ENCODE results near the gene SUN5. TPM values are rescaled to one million over a fixed set of nuclear protein-coding genes. Genes with fewer than 3 reads are reported as not detected.

SUN5 gene
- total and polyA plus RNA-seq, 2 donors (not counting 1 experiment from before 2014, with no cell fraction given), result not detected

- Mint-ChIP-seq H3K4me3 (no peak overlapping the region), H3K9me3 (ENCODE audit: insufficient read depth) (no peaks in the 10 kb centered on the region), H3K27ac (peak overlapping the region; percentile 83), H3K4me1 (peaks cover 26% of the 10 kb centered on the region), H3K27me3 (no peaks in the 10 kb centered on the region)
- intact Hi-C loops (cut with micrococcal nuclease), result no loop called here
- DNase-seq (peak; percentile 69), ATAC-seq (ENCODE audit: low read depth) (peak; percentile 35)
- Histone ChIP-seq H3K36me3 (replicated peaks in 1 of 2; ENCODE audit: control extremely low read depth in 1 of 2, control insufficient read depth in 1 of 2, extremely low read depth in 1 of 2, insufficient read depth in 2 of 2, low read length in 1 of 2) (no peaks in the 10 kb centered on the region), H3K4me2 (replicated peaks; ENCODE audit: low read depth, low read length, poor library complexity, severe bottlenecking) (peak overlapping the region; percentile 20), H3K79me2 (ENCODE audit: control insufficient read depth, insufficient read depth, low read length) (no peaks in the 10 kb centered on the region), H3K4me3 (ENCODE audit: control extremely low read depth in 1 of 5, extremely low read depth in 1 of 5, insufficient read depth in 1 of 5, low read depth in 2 of 5, low read length in 4 of 5) (no peak overlapping the region), H3K27ac (ENCODE audit: low read length in 2 of 2) (peak overlapping the region; percentile 4 to 59), H4K20me1 (ENCODE audit: control insufficient read depth, insufficient read depth, low read length, poor library complexity, severe bottlenecking) (no peaks in the 10 kb centered on the region), H3K4me1 (ENCODE audit: control insufficient read depth in 2 of 2, insufficient read depth in 2 of 2, low read length in 2 of 2) (peaks cover 38 to 60% of the 10 kb centered on the region in 2 donors), H3K9ac (ENCODE audit: low read length) (no peak overlapping the region), H3K9me3 (ENCODE audit: control extremely low read depth in 1 of 3, control insufficient read depth in 2 of 3, insufficient read depth in 1 of 3, low read length in 2 of 3) (peaks cover 0 to 11% (median 0%) of the 10 kb centered on the region in 3 donors), H2AFZ (ENCODE audit: insufficient read depth, low read depth, low read length, poor library complexity, severe bottlenecking) (peak overlapping the region; percentile 25), H3K27me3 (replicated peaks in 1 of 4; ENCODE audit: control extremely low read depth in 1 of 4, control insufficient read depth in 3 of 4, insufficient read depth in 4 of 4, low read length in 3 of 4) (no peaks in the 10 kb centered on the region)
- WGBS (ENCODE audit: insufficient coverage), result 42% methylated on average over 14 of the region's 16 CpGs
- ChIA-PET POLR2A (interaction anchor here (0.7 kb wide), 1 partner anchor 1233 kb away, joined by 3 read pairs; no protein-coding TSS in a partner anchor), CTCF (no interaction called here)
- TF ChIP-seq CTCF (IDR thresholded peaks at IDR 0.05) (no peak), EZH2 (IDR thresholded peaks at IDR 0.05; ENCODE audit: borderline replicate concordance, insufficient read depth, low read depth, low read length, poor library complexity, severe bottlenecking) (no peak)
Measured at GRCh38 chr20:32966881-32967781, 37.1 kb downstream of the SUN5 start.

GRCh38 chr20:32966382-32966781 is 37.9 kb downstream of the SUN5 start:
- 100% methylated on average over 3 of the region's 4 CpGs for WGBS (ENCODE audit: insufficient coverage)
- Histone ChIP-seq H3K36me3 (replicated peaks in 1 of 2; ENCODE audit: control extremely low read depth in 1 of 2, control insufficient read depth in 1 of 2, extremely low read depth in 1 of 2, insufficient read depth in 2 of 2, low read length in 1 of 2) (no peaks in the 10 kb centered on the region), H3K79me2 (ENCODE audit: control insufficient read depth, insufficient read depth, low read length) (no peaks in the 10 kb centered on the region), H3K4me1 (ENCODE audit: control insufficient read depth in 2 of 2, insufficient read depth in 2 of 2, low read length in 2 of 2) (peaks cover 31 to 53% of the 10 kb centered on the region in 2 donors), H3K9ac (ENCODE audit: low read length) (no peak overlapping the region), H3K27me3 (replicated peaks in 1 of 4; ENCODE audit: control extremely low read depth in 1 of 4, control insufficient read depth in 3 of 4, insufficient read depth in 4 of 4, low read length in 3 of 4) (no peaks in the 10 kb centered on the region), H2AFZ (ENCODE audit: insufficient read depth, low read depth, low read length, poor library complexity, severe bottlenecking) (no peak overlapping the region), H4K20me1 (ENCODE audit: control insufficient read depth, insufficient read depth, low read length, poor library complexity, severe bottlenecking) (no peaks in the 10 kb centered on the region), H3K27ac (ENCODE audit: low read length in 2 of 2) (no peak overlapping the region), H3K9me3 (ENCODE audit: control extremely low read depth in 1 of 3, control insufficient read depth in 2 of 3, insufficient read depth in 1 of 3, low read length in 2 of 3) (peaks cover 0 to 15% (median 0%) of the 10 kb centered on the region in 3 donors), H3K4me3 (ENCODE audit: control extremely low read depth in 1 of 5, extremely low read depth in 1 of 5, insufficient read depth in 1 of 5, low read depth in 2 of 5, low read length in 4 of 5) (no peak overlapping the region), H3K4me2 (replicated peaks; ENCODE audit: low read depth, low read length, poor library complexity, severe bottlenecking) (no peak overlapping the region)
- H3K27me3 Mint-ChIP-seq, result no peaks in the 10 kb centered on the region
- ChIA-PET POLR2A (no interaction called here), CTCF (interaction anchor here (0.5 kb wide), 1 partner anchor 62 kb away, joined by 3 read pairs; no protein-coding TSS in a partner anchor)
- intact Hi-C loops (cut with micrococcal nuclease), result no loop called here
- peaks cover 26% of the 10 kb centered on the region for H3K4me1 Mint-ChIP-seq
- no peak overlapping the region for H3K4me3 Mint-ChIP-seq
- H3K27ac Mint-ChIP-seq, result peak overlapping the region; percentile 68
- H3K9me3 Mint-ChIP-seq (ENCODE audit: insufficient read depth), result no peaks in the 10 kb centered on the region
- ATAC-seq (ENCODE audit: low read depth) (no peak), DNase-seq (no peak)
- no peak for TF ChIP-seq EZH2 (IDR thresholded peaks at IDR 0.05; ENCODE audit: borderline replicate concordance, insufficient read depth, low read depth, low read length, poor library complexity, severe bottlenecking)
- no peak for TF ChIP-seq CTCF (IDR thresholded peaks at IDR 0.05)

Data from B cell (primary cell).